ENCODE data around the gene KIF2C. TPM values are rescaled to one million over a fixed set of nuclear protein-coding genes. Genes with fewer than 3 reads are reported as not detected.

The KIF2C gene
- total and polyA plus RNA-seq, 2 of the 4 experiments (the other 2 are of a cell fraction) = 31.6 to 45.0 TPM

- Histone ChIP-seq H3K36me3 (ENCODE audit: control insufficient read depth, insufficient read depth, low read length) (peaks cover 23% of the 10 kb centered on the region), H3K18ac (ENCODE audit: low read depth, low read length) (peak within 1 kb of the TSS; percentile 50), H3K27me3 (ENCODE audit: control insufficient read depth, insufficient read depth, low read length) (no peaks in the 10 kb centered on the region), H3K4ac (ENCODE audit: low read depth, low read length) (peak within 1 kb of the TSS; percentile 88), H2AFZ (replicated peaks; ENCODE audit: low read length, poor library complexity) (peak within 1 kb of the TSS; percentile 96), H3K9me3 (ENCODE audit: control insufficient read depth, insufficient read depth, low read length) (no peaks in the 10 kb centered on the region), H2BK20ac (ENCODE audit: low read depth, low read length) (peak within 1 kb of the TSS; percentile 53), H2BK15ac (ENCODE audit: low read depth, low read length) (peak within 1 kb of the TSS; percentile 35; the same call in 1 of the 3 replicates), H3K4me3 (ENCODE audit: insufficient read depth, low read depth, low read length) (peak within 1 kb of the TSS; percentile 74), H2BK120ac (ENCODE audit: low read depth, low read length) (peak within 1 kb of the TSS; percentile 91), H2BK5ac (ENCODE audit: low read depth, low read length, poor library complexity, severe bottlenecking) (peak within 1 kb of the TSS; percentile 86), H2AK9ac (replicated peaks; ENCODE audit: low read depth, low read length, poor library complexity) (peak within 1 kb of the TSS; percentile 99), H3K4me2 (ENCODE audit: low read depth, low read length) (peak within 1 kb of the TSS; percentile 97), H4K5ac (ENCODE audit: low read depth, low read length) (peak within 1 kb of the TSS; percentile 40; the same call in 1 of the 2 replicates), H4K91ac (ENCODE audit: insufficient read depth, low read depth, low read length) (peak within 1 kb of the TSS; percentile 91), H3K27ac (ENCODE audit: insufficient read depth, low read length) (peak within 1 kb of the TSS; percentile 83), H3K79me1 (ENCODE audit: low read depth in 1 of 2, low read length in 2 of 2) (peaks cover 14 to 32% of the 10 kb centered on the region in 2 experiments; a peak in 3 of 4 replicates), H4K8ac (ENCODE audit: low read depth in 2 of 2, low read length in 2 of 2) (peak within 1 kb of the TSS; percentile 67 to 91; a peak in 3 of 4 replicates), H3K56ac (ENCODE audit: extremely low read depth, insufficient read depth, low read length) (peak within 1 kb of the TSS; percentile 77), H3K14ac (replicated peaks; ENCODE audit: low read depth, low read length) (peak within 1 kb of the TSS; percentile 82), H3K9ac (ENCODE audit: low read depth, low read length) (peak within 1 kb of the TSS; percentile 93), H4K20me1 (ENCODE audit: insufficient read depth, low read length) (peaks cover 20% of the 10 kb centered on the region), H3K9me1 (ENCODE audit: insufficient read depth, low read length) (peaks cover 6% of the 10 kb centered on the region), H3K4me1 (ENCODE audit: control insufficient read depth, insufficient read depth, low read length) (peaks cover 11% of the 10 kb centered on the region), H2AK5ac (ENCODE audit: low read depth, low read length) (peak within 1 kb of the TSS; percentile 38), H3K23ac (ENCODE audit: low read depth, low read length) (peak within 1 kb of the TSS; percentile 98)
- BruUV-seq (replicated peaks) = no TSS peak
- ChIA-PET CTCF (interaction anchor here (0.7 to 2.2 kb wide), 8 partner anchors 9 to 211 kb away, joined by 3 to 9 read pairs (median 4); partner anchors contain the start of genes BTBD19 and HECTD3), POLR2A (ENCODE audit: unreplicated experiment) (interaction anchor here (0.5 to 1.3 kb wide), 7 partner anchors 9 to 503 kb away, joined by 3 to 17 read pairs (median 5); partner anchors contain the start of genes BTBD19 and RPS8)
- TF ChIP-seq CTCF (conservative IDR thresholded peaks at IDR 0.05; ENCODE audit: low read depth, low read length) (peak; percentile 96), BHLHE40 (IDR thresholded peaks at IDR 0.05; ENCODE audit: low read depth, low read length) (no peak; the same call in 1 of the 2 replicates), MXI1 (IDR thresholded peaks at IDR 0.05; ENCODE audit: borderline replicate concordance, low read depth, low read length) (peak; percentile 97), RAD21 (IDR thresholded peaks at IDR 0.05; ENCODE audit: low read length) (peak; percentile 84), MAZ (IDR thresholded peaks at IDR 0.05; ENCODE audit: borderline replicate concordance, low read depth, low read length) (peak; percentile 79; the same call in 1 of the 2 replicates), POLR2A (IDR thresholded peaks at IDR 0.05; ENCODE audit: low read depth, low read length) (peak; percentile 99), SMC3 (IDR thresholded peaks at IDR 0.05; ENCODE audit: low read depth, low read length) (peak; percentile 66), USF2 (IDR thresholded peaks at IDR 0.05; ENCODE audit: low read depth, low read length) (no peak), FOS (IDR thresholded peaks at IDR 0.05; ENCODE audit: low read depth, low read length) (0 out of 2 replicates have a peak, but pooled peaks have one; percentile 33), CEBPB (IDR thresholded peaks at IDR 0.05; ENCODE audit: low read depth, low read length) (peak; percentile 68), CHD1 (IDR thresholded peaks at IDR 0.05; ENCODE audit: low read depth, low read length) (no peak)
- in situ Hi-C loops (cut with MboI; ENCODE audit: low sequenced_read_pairs) (no loop called here), dilution Hi-C loops (cut with HindIII; ENCODE audit: low sequenced_read_pairs, unreplicated experiment) (no loop called here), intact Hi-C loops (cut with micrococcal nuclease) (loop anchor here (2.0 to 10.0 kb wide), 2 partner anchors 19 to 505 kb away; no protein-coding TSS in a partner anchor)
- WGBS, 2 experiments (ENCODE audit: extremely low coverage in 2 of 2, insufficient read length in 1 of 2) = 0% methylated on average over 44 of the region's 79 CpGs; no CpG with 5 or more reads in 1 of the 2 experiments
- ATAC-seq (ENCODE audit: low read depth) = peak; percentile 92
- peak; percentile 98 for DNase-seq
Measured at GRCh38 chr1:44799770-44800584, 60.3 kb downstream of the KIF2C start, which contains the start of gene PLK3. Gene PLK3 (plus strand): TSS chr1:44800377. CDS start chr1:44800464, 87 bp downstream.

Measured in IMR-90 (cell line).